ENCODE measurements around the gene C16orf92. TPM values are rescaled to one million over a fixed set of nuclear protein-coding genes. Genes with fewer than 3 reads are reported as not detected.

Gene C16orf92
- total and polyA plus RNA-seq, 2 of the 13 experiments (the other 11 are each of a cell fraction or from before 2014, with no cell fraction given): not detected

GRCh38 chr16:30054959-30055553 is 32.1 kb downstream of the C16orf92 start (continued):
- 0 out of 2 replicates have a peak, but pooled peaks have one; percentile 37 for TF ChIP-seq ZHX1 (CRISPR knock-in tag; IDR thresholded peaks at IDR 0.05; ENCODE audit: low read depth)
- TF ChIP-seq ZNF282 (IDR thresholded peaks at IDR 0.05; ENCODE audit: partially characterized antibody): no peak
- TF ChIP-seq ZBTB7B (CRISPR knock-in tag; IDR thresholded peaks at IDR 0.05): peak; percentile 36; the same call in 1 of the 2 replicates
- no peak for TF ChIP-seq TBP (CRISPR knock-in tag; IDR thresholded peaks at IDR 0.05)
- TF ChIP-seq NR2F6 (IDR thresholded peaks at IDR 0.05): peak; percentile 56; the same call in 1 of the 2 replicates
- TF ChIP-seq NR2F6 (CRISPR knock-in tag; IDR thresholded peaks at IDR 0.05): peak; percentile 81
- TF ChIP-seq ZNF136 (CRISPR knock-in tag; IDR thresholded peaks at IDR 0.05; ENCODE audit: low read depth): 0 out of 2 replicates have a peak, but pooled peaks have one; percentile 44
- TF ChIP-seq ZSCAN30 (CRISPR knock-in tag; IDR thresholded peaks at IDR 0.05): no peak
- TF ChIP-seq ATRX (CRISPR knock-in tag; IDR thresholded peaks at IDR 0.05; ENCODE audit: borderline replicate concordance): no peak
- no peak for TF ChIP-seq ZNF543 (CRISPR knock-in tag; IDR thresholded peaks at IDR 0.05)
- peak; percentile 40; the same call in 1 of the 2 replicates for TF ChIP-seq KAT8 (CRISPR knock-in tag; IDR thresholded peaks at IDR 0.05)
- peak; percentile 26; the same call in 1 of the 2 replicates for TF ChIP-seq ZNF720 (CRISPR knock-in tag; IDR thresholded peaks at IDR 0.05)

GRCh38 chr16:30060346-30060745 is 37.3 kb downstream of the C16orf92 start:
- DNase-seq (ENCODE audit: low spot score) (no peak), FAIRE-seq (no peak), ATAC-seq (no peak)
- BruUV-seq (replicated peaks): no TSS peak
- Histone ChIP-seq H3K27ac (ENCODE audit: extremely low read length, insufficient read depth, low read length) (no peak overlapping the region), H3K9ac (ENCODE audit: insufficient read depth, low read depth, low read length) (no peak overlapping the region), H3K9me3 (ENCODE audit: low read length) (no peaks in the 10 kb centered on the region), H3K4me2 (ENCODE audit: low read depth, low read length) (no peak overlapping the region), H3K27me3 (ENCODE audit: control insufficient read depth in 1 of 2, insufficient read depth in 2 of 2, low read length in 2 of 2) (no peaks in the 10 kb centered on the region; a peak in 1 of 5 replicates), H3K4me1 (ENCODE audit: insufficient read depth, low read length) (peaks cover 14% of the 10 kb centered on the region), H2AFZ (ENCODE audit: low read length) (no peak overlapping the region), H3K79me2 (ENCODE audit: insufficient read depth, low read length) (peaks cover 19% of the 10 kb centered on the region), H3K36me3 (replicated peaks in 1 of 2; ENCODE audit: control insufficient read depth in 1 of 2, insufficient read depth in 2 of 2, low read length in 2 of 2) (no peaks in the 10 kb centered on the region), H4K20me1 (ENCODE audit: insufficient read depth, low read length) (no peaks in the 10 kb centered on the region), H3K4me3 (replicated peaks in 1 of 3; ENCODE audit: insufficient read depth in 1 of 3, low read depth in 2 of 3, low read length in 3 of 3) (no peak overlapping the region)
- in situ Hi-C loops (cut with HindIII; ENCODE audit: extremely low pct_ligation_motif_present, low pct_unique_long_range_greater_than_20kb) (no loop called here), intact Hi-C loops (cut with micrococcal nuclease; ENCODE audit: unreplicated experiment) (no loop called here)
- ChIA-PET POLR2A (no interaction called here), CTCF (ENCODE audit: low intra/inter-chr PET ratio, low total read pairs) (no interaction called here)
- TF ChIP-seq AFF4 (CRISPR knock-in tag; IDR thresholded peaks at IDR 0.05): no peak
- TF ChIP-seq ZNF776 (CRISPR knock-in tag; IDR thresholded peaks at IDR 0.05): no peak
- no peak for TF ChIP-seq NAIF1 (CRISPR knock-in tag; IDR thresholded peaks at IDR 0.05; ENCODE audit: borderline replicate concordance)
- WGBS (ENCODE audit: low lambda C conversion rate): 92% methylated on average over 4 of the region's 4 CpGs
